Measurements from ENCODE around the gene GSC. TPM values are rescaled to one million over a fixed set of nuclear protein-coding genes. Genes with fewer than 3 reads are reported as not detected.
A peak's percentile ranks its signal among the peaks of the same experiment; 100 is the strongest.

Gene GSC
- total RNA-seq, 1 experiment from 2014 or later: not detected

- Histone ChIP-seq H3K4me3 (ENCODE audit: low read length) (no peak overlapping the region), H3K9me2 (replicated peaks; ENCODE audit: low read length) (no peaks in the 10 kb centered on the region), H4K20me1 (ENCODE audit: low read length) (no peaks in the 10 kb centered on the region), H3K79me2 (ENCODE audit: low read length) (no peaks in the 10 kb centered on the region), H3K27ac (ENCODE audit: low read length) (no peak overlapping the region), H3K4me1 (ENCODE audit: insufficient read depth, low read length) (no peaks in the 10 kb centered on the region), H3F3A (ENCODE audit: low read length, unreplicated experiment) (no peaks in the 10 kb centered on the region), H2AFZ (ENCODE audit: low read length) (no peak overlapping the region), H3K9me3 (ENCODE audit: low read length) (no peaks in the 10 kb centered on the region), H3K4me2 (ENCODE audit: low read length) (no peak overlapping the region), H3K27me3 (ENCODE audit: low read length) (peaks cover 7% of the 10 kb centered on the region; the same call in 1 of the 2 replicates), H3K9ac (ENCODE audit: low read length) (no peak overlapping the region), H3K36me3 (ENCODE audit: low read depth, low read length) (no peaks in the 10 kb centered on the region)
- POLR2A ChIA-PET (ENCODE audit: unreplicated experiment): no interaction called here
- intact Hi-C loops (cut with micrococcal nuclease): no loop called here
- ATAC-seq (no peak), DNase-seq (no peak)
- BruUV-seq (replicated peaks): no TSS peak
- no peak for TF ChIP-seq EZH2 (IDR thresholded peaks at IDR 0.05; ENCODE audit: low read length, unreplicated experiment)
- TF ChIP-seq CTCF (conservative IDR thresholded peaks at IDR 0.05; ENCODE audit: low read depth, low read length): no peak
- TF ChIP-seq EZH2phosphoT487 (IDR thresholded peaks at IDR 0.05; ENCODE audit: borderline replicate concordance, low read length): no peak
- CTCF ChIA-PET: no interaction called here
Observed at GRCh38 chr14:94751321-94751720, 18.6 kb downstream of the GSC start.

- Histone ChIP-seq H3K27me3 (ENCODE audit: low read length) (peaks cover 7% of the 10 kb centered on the region; the same call in 1 of the 2 replicates), H3K9ac (ENCODE audit: low read length) (no peak overlapping the region), H3K36me3 (ENCODE audit: low read depth, low read length) (no peaks in the 10 kb centered on the region), H3K79me2 (ENCODE audit: low read length) (no peaks in the 10 kb centered on the region), H3K9me3 (ENCODE audit: low read length) (no peaks in the 10 kb centered on the region), H3K4me2 (ENCODE audit: low read length) (no peak overlapping the region), H3F3A (ENCODE audit: low read length, unreplicated experiment) (no peaks in the 10 kb centered on the region), H3K4me1 (ENCODE audit: insufficient read depth, low read length) (no peaks in the 10 kb centered on the region), H4K20me1 (ENCODE audit: low read length) (no peaks in the 10 kb centered on the region), H3K4me3 (ENCODE audit: low read length) (no peak overlapping the region), H3K27ac (ENCODE audit: low read length) (no peak overlapping the region), H3K9me2 (replicated peaks; ENCODE audit: low read length) (no peaks in the 10 kb centered on the region), H2AFZ (ENCODE audit: low read length) (no peak overlapping the region)
- DNase-seq (no peak), ATAC-seq (no peak)
- TF ChIP-seq CTCF (conservative IDR thresholded peaks at IDR 0.05; ENCODE audit: low read depth, low read length): no peak
- no peak for TF ChIP-seq EZH2phosphoT487 (IDR thresholded peaks at IDR 0.05; ENCODE audit: borderline replicate concordance, low read length)
- no peak for TF ChIP-seq EZH2 (IDR thresholded peaks at IDR 0.05; ENCODE audit: low read length, unreplicated experiment)
- ChIA-PET POLR2A (ENCODE audit: unreplicated experiment) (no interaction called here), CTCF (no interaction called here)
- intact Hi-C loops (cut with micrococcal nuclease): no loop called here
- no TSS peak for BruUV-seq (replicated peaks)
Observed at GRCh38 chr14:94750371-94750770, 19.5 kb downstream of the GSC start.

- CTCF ChIA-PET: no interaction called here
- H3K9me3 ChIP-seq (ENCODE audit: low read length): no peaks in the 10 kb centered on the region
- no peaks in the 10 kb centered on the region for H3K36me3 ChIP-seq (ENCODE audit: low read depth, low read length)
- BruUV-seq (replicated peaks): no TSS peak
- no peak overlapping the region for H2AFZ ChIP-seq (ENCODE audit: low read length)
- POLR2A ChIA-PET (ENCODE audit: unreplicated experiment): no interaction called here
- TF ChIP-seq EZH2 (IDR thresholded peaks at IDR 0.05; ENCODE audit: low read length, unreplicated experiment) (no peak), CTCF (conservative IDR thresholded peaks at IDR 0.05; ENCODE audit: low read depth, low read length) (peak; percentile 64), EZH2phosphoT487 (IDR thresholded peaks at IDR 0.05; ENCODE audit: borderline replicate concordance, low read length) (no peak)
- DNase-seq (peak; percentile 42), ATAC-seq (no peak; the same call in 1 of the 2 replicates)
- H3K4me1 ChIP-seq (ENCODE audit: insufficient read depth, low read length): no peaks in the 10 kb centered on the region
- H3F3A ChIP-seq (ENCODE audit: low read length, unreplicated experiment): no peaks in the 10 kb centered on the region
- intact Hi-C loops (cut with micrococcal nuclease): no loop called here
- no peaks in the 10 kb centered on the region for H3K79me2 ChIP-seq (ENCODE audit: low read length)
- no peaks in the 10 kb centered on the region for H3K9me2 ChIP-seq (replicated peaks; ENCODE audit: low read length)
- H3K9ac ChIP-seq (ENCODE audit: low read length): no peak overlapping the region
- no peak overlapping the region for H3K27ac ChIP-seq (ENCODE audit: low read length)
- H3K4me3 ChIP-seq (ENCODE audit: low read length): no peak overlapping the region
- H4K20me1 ChIP-seq (ENCODE audit: low read length): no peaks in the 10 kb centered on the region
- H3K27me3 ChIP-seq (ENCODE audit: low read length): peaks cover 7% of the 10 kb centered on the region; the same call in 1 of the 2 replicates
- H3K4me2 ChIP-seq (ENCODE audit: low read length): no peak overlapping the region
Observed at GRCh38 chr14:94748667-94749347, 21.1 kb downstream of the GSC start.

Measured in PC-3 (cell line).